Mesenchymal stem cell (in vitro differentiated cells and primary cell): Measurements from ENCODE around the gene FGB.
A peak's percentile ranks its signal among the peaks of the same experiment; 100 is the strongest.

ENCODE experiments used
- DNase-seq: peaks from one replicate; pipeline ENCODE4 v3.0.0-alpha.2; 2013
- H2AFZ ChIP-seq: one replicate; pipeline ENCODE4 v1.6.1; 2013; ENCODE audit warnings: low read depth, mild to moderate bottlenecking, control low read depth, inconsistent platforms, low read length, moderate library complexity
- H2AK5ac ChIP-seq: 2 replicates; pipeline ENCODE4 v1.6.1; 2013; ENCODE audit warnings: low read length, moderate library complexity, mild to moderate bottlenecking, inconsistent platforms; ENCODE audit not compliant: severe bottlenecking
- H2BK120ac ChIP-seq: one replicate; pipeline ENCODE4 v1.6.1; 2013; ENCODE audit warnings: low read depth, mild to moderate bottlenecking, inconsistent platforms, low read length, moderate library complexity
- H2BK12ac ChIP-seq, 2 experiments: one replicate each; pipeline ENCODE4 v1.6.1; 2013; ENCODE audit warnings: inconsistent platforms in 2 of 2, low read length in 2 of 2, mild to moderate bottlenecking in 2 of 2, moderate library complexity in 2 of 2, control low read depth in 1 of 2
- H2BK15ac ChIP-seq: one replicate; pipeline ENCODE4 v1.6.1; 2013; ENCODE audit warnings: mild to moderate bottlenecking, low read depth, inconsistent platforms; ENCODE audit not compliant: poor library complexity, severe bottlenecking
- H2BK5ac ChIP-seq: 2 replicates; pipeline ENCODE4 v1.6.1; 2013; ENCODE audit warnings: low read depth, mild to moderate bottlenecking, low read length, control low read depth, inconsistent platforms; ENCODE audit not compliant: poor library complexity, severe bottlenecking
- H3K14ac ChIP-seq, 2 experiments: one replicate each; pipeline ENCODE4 v1.6.1; 2013; ENCODE audit warnings: inconsistent platforms in 2 of 2, low read length in 2 of 2, control low read depth in 1 of 2, mild to moderate bottlenecking in 1 of 2, moderate library complexity in 1 of 2
- H3K18ac ChIP-seq, 2 experiments: one replicate each; pipeline ENCODE4 v1.6.1; 2013; ENCODE audit warnings: inconsistent platforms in 2 of 2, low read length in 2 of 2, control low read depth in 1 of 2, low read depth in 1 of 2, mild to moderate bottlenecking in 1 of 2
- H3K23ac ChIP-seq, 2 experiments: one replicate each; pipeline ENCODE4 v1.6.1; 2013; ENCODE audit warnings: inconsistent platforms in 2 of 2, low read length in 2 of 2, mild to moderate bottlenecking in 2 of 2, moderate library complexity in 2 of 2, control low read depth in 1 of 2
- H3K27ac ChIP-seq: 2 replicates; pipeline ENCODE4 v1.5.1; 2013; ENCODE audit warnings: mild to moderate bottlenecking, moderate library complexity, low read length, control low read depth, inconsistent platforms; ENCODE audit not compliant: poor library complexity, severe bottlenecking
- H3K27me3 ChIP-seq, 2 experiments: 2 replicates each; pipeline versions ENCODE4 v1.6.1 to v1.7.0; 2013; ENCODE audit warnings: low read length in 2 of 2, mild to moderate bottlenecking in 2 of 2, moderate library complexity in 2 of 2, control low read depth in 1 of 2, inconsistent platforms in 1 of 2; ENCODE audit not compliant: control insufficient read depth in 1 of 2, insufficient read depth in 1 of 2
- H3K36me3 ChIP-seq, 2 experiments: 2 replicates each; pipeline versions ENCODE4 v1.6.1 to v1.7.0; 2013; ENCODE audit warnings: low read length in 2 of 2, control low read depth in 1 of 2, inconsistent platforms in 1 of 2, low read depth in 1 of 2, mild to moderate bottlenecking in 1 of 2; ENCODE audit not compliant: insufficient read depth in 2 of 2, control insufficient read depth in 1 of 2
- H3K4ac ChIP-seq, 2 experiments: one replicate each; pipeline ENCODE4 v1.6.1; 2013; ENCODE audit warnings: inconsistent platforms in 2 of 2, low read length in 2 of 2, mild to moderate bottlenecking in 2 of 2, moderate library complexity in 2 of 2, control low read depth in 1 of 2, low read depth in 1 of 2
- H3K4me1 ChIP-seq: 2 replicates; pipeline ENCODE4 v1.6.1; 2013; ENCODE audit warnings: low read depth, low read length, control low read depth; ENCODE audit not compliant: control insufficient read depth, insufficient read depth
- H3K4me2 ChIP-seq: 2 replicates; pipeline ENCODE4 v1.6.1; 2013; ENCODE audit warnings: low read length, mild to moderate bottlenecking, inconsistent platforms; ENCODE audit not compliant: poor library complexity, severe bottlenecking
- H3K4me3 ChIP-seq, 2 experiments: 2 replicates each; pipeline versions ENCODE4 v1.5.1 to v1.7.0; 2013; ENCODE audit warnings: low read length in 2 of 2, mild to moderate bottlenecking in 2 of 2, control low read depth in 1 of 2, low read depth in 1 of 2; ENCODE audit not compliant: insufficient read depth in 1 of 2
- H3K79me1 ChIP-seq: replicated peaks from 2 replicates; pipeline ENCODE4 v1.6.1; 2013; ENCODE audit warnings: mild to moderate bottlenecking, control low read depth, low read length, inconsistent platforms; ENCODE audit not compliant: poor library complexity, severe bottlenecking
- H3K9ac ChIP-seq: 2 replicates; pipeline ENCODE4 v1.7.0; 2013; ENCODE audit warnings: mild to moderate bottlenecking, low read length, moderate library complexity
- H3K9me3 ChIP-seq: 2 replicates; pipeline ENCODE4 v1.7.0; 2013; ENCODE audit warnings: mild to moderate bottlenecking, low read length; ENCODE audit not compliant: control insufficient read depth
- H4K8ac ChIP-seq: one replicate; pipeline ENCODE4 v1.6.1; 2013; ENCODE audit warnings: inconsistent platforms, mild to moderate bottlenecking, low read length, moderate library complexity
- H4K91ac ChIP-seq: one replicate; pipeline ENCODE4 v1.6.1; 2013; ENCODE audit warnings: mild to moderate bottlenecking, low read length, inconsistent platforms
- WGBS: methylation state at CpG from one replicate; pipeline ENCODE4 v1.1.7; 2013; ENCODE audit warnings: mixed read lengths; 5-methylcytosine and 5-hydroxymethylcytosine counted together

Gene FGB

GRCh38 chr4:154611833-154612232 lies 49.0 kb downstream of the FGB start:
- no peak overlapping the region for H2BK120ac ChIP-seq

GRCh38 chr4:154612472-154613414 lies 49.9 kb downstream of the FGB start, which contains the start of gene FGG:
FGG (minus strand) TSS chr4:154612656; CDS start chr4:154612609, 47 bp downstream.
- Histone ChIP-seq H3K36me3 (no peaks in the 10 kb centered on the region), H3K27ac (no peak within 1 kb of the TSS), H2BK5ac (no peak within 1 kb of the TSS), H4K8ac (no peak within 1 kb of the TSS), H2BK12ac (no peak within 1 kb of the TSS), H3K4me1 (peaks cover 2% of the 10 kb centered on the region), H3K9me3 (no peaks in the 10 kb centered on the region), H3K4me2 (no peak within 1 kb of the TSS), H2BK15ac (no peak within 1 kb of the TSS), H2BK120ac (no peak within 1 kb of the TSS), H3K23ac (no peak within 1 kb of the TSS), H4K91ac (no peak within 1 kb of the TSS), H3K4ac (no peak within 1 kb of the TSS), H3K4me3 (no peak within 1 kb of the TSS), H2AFZ (no peak within 1 kb of the TSS), H3K9ac (no peak within 1 kb of the TSS), H3K18ac (no peak within 1 kb of the TSS), H2AK5ac (peak within 1 kb of the TSS; percentile 57), H3K14ac (no peak within 1 kb of the TSS), H3K27me3 (peaks cover 0 to 16% of the 10 kb centered on the region in 2 experiments), H3K79me1 (no peaks in the 10 kb centered on the region)
- DNase-seq: no peak
- 85% methylated on average over 5 of the region's 7 CpGs for WGBS

More at GRCh38 chr4:154611833-154612232, 49.0 kb downstream of the FGB start:
- no peak overlapping the region for H2AFZ ChIP-seq
- no peak overlapping the region for H4K91ac ChIP-seq
- no peak overlapping the region for H3K18ac ChIP-seq
- no peak overlapping the region for H3K4me2 ChIP-seq
- no peaks in the 10 kb centered on the region for H3K79me1 ChIP-seq
- no peak overlapping the region for H3K27ac ChIP-seq
- H3K9ac ChIP-seq: no peak overlapping the region
- H2BK15ac ChIP-seq: no peak overlapping the region
- DNase-seq: no peak
- H2BK12ac ChIP-seq: no peak overlapping the region
- H3K36me3 ChIP-seq: no peaks in the 10 kb centered on the region
- H2AK5ac ChIP-seq: no peak overlapping the region
- no peak overlapping the region for H4K8ac ChIP-seq
- peaks cover 0 to 16% of the 10 kb centered on the region in 2 experiments for H3K27me3 ChIP-seq
- H3K23ac ChIP-seq: no peak overlapping the region
- no peak overlapping the region for H3K14ac ChIP-seq
- no peak overlapping the region for H2BK5ac ChIP-seq
- peaks cover 2% of the 10 kb centered on the region for H3K4me1 ChIP-seq
- WGBS: 80% methylated on average over 1 of the region's 1 CpG
- H3K9me3 ChIP-seq: no peaks in the 10 kb centered on the region
- no peak overlapping the region for H3K4ac ChIP-seq
- no peak overlapping the region for H3K4me3 ChIP-seq

GRCh38 chr4:154614306-154614705 lies 51.5 kb downstream of the FGB start:
- Histone ChIP-seq H3K4ac (no peak overlapping the region), H3K18ac (no peak overlapping the region), H3K4me3 (no peak overlapping the region), H3K23ac (no peak overlapping the region), H2BK12ac (no peak overlapping the region), H4K91ac (no peak overlapping the region), H3K9ac (no peak overlapping the region), H3K27ac (no peak overlapping the region), H3K4me1 (peaks cover 2% of the 10 kb centered on the region), H2AK5ac (no peak overlapping the region), H3K14ac (no peak overlapping the region), H2BK120ac (no peak overlapping the region), H2BK15ac (no peak overlapping the region), H4K8ac (no peak overlapping the region), H3K4me2 (no peak overlapping the region), H3K9me3 (no peaks in the 10 kb centered on the region), H3K27me3 (peaks cover 0 to 13% of the 10 kb centered on the region in 2 experiments), H2AFZ (no peak overlapping the region), H3K36me3 (no peaks in the 10 kb centered on the region), H3K79me1 (no peaks in the 10 kb centered on the region), H2BK5ac (no peak overlapping the region)
- no peak for DNase-seq

GRCh38 chr4:154615211-154615610 lies 52.4 kb downstream of the FGB start:
- Histone ChIP-seq H3K14ac (no peak overlapping the region), H3K9me3 (no peaks in the 10 kb centered on the region), H2BK15ac (no peak overlapping the region), H2BK12ac (no peak overlapping the region), H3K4me1 (peaks cover 2% of the 10 kb centered on the region), H3K36me3 (no peaks in the 10 kb centered on the region), H2AFZ (no peak overlapping the region), H2BK120ac (no peak overlapping the region), H3K4me3 (no peak overlapping the region), H3K9ac (no peak overlapping the region), H3K27me3 (peaks cover 0 to 4% of the 10 kb centered on the region in 2 experiments), H3K27ac (no peak overlapping the region), H3K23ac (no peak overlapping the region), H3K18ac (no peak overlapping the region), H3K79me1 (no peaks in the 10 kb centered on the region), H4K91ac (no peak overlapping the region), H2AK5ac (no peak overlapping the region), H2BK5ac (no peak overlapping the region), H3K4me2 (no peak overlapping the region), H3K4ac (no peak overlapping the region), H4K8ac (no peak overlapping the region)
- no peak for DNase-seq
- WGBS: no CpG with 5 or more reads among the region's 1 CpG
